Cardiac muscle cell (in vitro differentiated cells and primary cell): ENCODE data around the gene NAV2. TPM values are rescaled to one million over a fixed set of nuclear protein-coding genes. Genes with fewer than 3 reads are reported as not detected.
"Not testable (repeated sequence)": the region's sequence is repeated elsewhere in the genome, so short reads cannot be mapped to it uniquely, and the experiment has no call there.

Source experiments
- DNase-seq, 2 donors: peaks; one replicate each; pipeline versions ENCODE4 v3.0.0 to v3.0.0-alpha.2; 2010 to 2017; ENCODE audit warnings: low read depth in 1 of 2, low spot score in 1 of 2
- H3K27ac ChIP-seq: fragments of 200-600 bp; sonication (generic); 2 replicates; pipeline ENCODE4 v1.5.1; 2016
- H3K27me3 ChIP-seq: fragments of 200-600 bp; sonication (generic); 2 replicates; pipeline ENCODE4 v1.6.0; 2016; ENCODE audit warnings: control low read depth
- H3K36me3 ChIP-seq: fragments of 200-600 bp; sonication (generic); 2 replicates; pipeline ENCODE4 v1.5.1; 2016; ENCODE audit warnings: control low read depth
- H3K4me1 ChIP-seq: fragments of 200-600 bp; sonication (generic); 2 replicates; pipeline ENCODE4 v1.8.1; 2017; ENCODE audit warnings: low read depth, mild to moderate bottlenecking, mixed run types
- H3K4me3 ChIP-seq: fragments of 200-600 bp; sonication (generic); 2 replicates; pipeline ENCODE4 v1.5.1; 2016; ENCODE audit warnings: mild to moderate bottlenecking
- H3K9me3 ChIP-seq: fragments of 200-600 bp; sonication (generic); 2 replicates; pipeline ENCODE4 v1.5.1; 2017; ENCODE audit warnings: low read depth, mild to moderate bottlenecking, control low read depth
- CTCF ChIP-seq: IDR thresholded peaks from 2 replicates; pipeline ENCODE4 v1.5.1; 2012; ENCODE audit warnings: low read depth, mild to moderate bottlenecking, low read length
- polyA plus RNA-seq: library from polyadenylated mRNA; unstranded; fragments of >200 nt; fragmentation: Nextera tagmentation; extraction: Ambion mirVana; gene quantifications from 2 replicates; pipeline ENCODE4 v1.2.1, GENCODE V29; 2016
- total RNA-seq: library from RNA; depleted of rRNA; stranded (reverse); fragments of >200 nt; gene quantifications from 2 replicates; pipeline ENCODE4 v1.2.3, GENCODE V29; 2016

NAV2 gene
- total and polyA plus RNA-seq, 2 experiments from 2014 or later, result 113 to 164 TPM

GRCh38 chr11:20000351-20001134 is 287.9 kb downstream of the NAV2 start:
- DNase-seq, result peak in 1 of 2 donors; percentile 91
- no peak for TF ChIP-seq CTCF
- H3K36me3 ChIP-seq, result no peaks in the 10 kb centered on the region
- H3K4me1 ChIP-seq, result peaks cover 72% of the 10 kb centered on the region
- H3K9me3 ChIP-seq, result no peaks in the 10 kb centered on the region
- peak overlapping the region; percentile 82 for H3K27ac ChIP-seq
- H3K27me3 ChIP-seq, result no peaks in the 10 kb centered on the region
- no peak overlapping the region for H3K4me3 ChIP-seq

- H3K36me3 ChIP-seq, result no peaks in the 10 kb centered on the region
- no peak overlapping the region for H3K4me3 ChIP-seq
- H3K4me1 ChIP-seq, result peaks cover 76% of the 10 kb centered on the region
- TF ChIP-seq CTCF, result no peak
- no peak for DNase-seq
- no peaks in the 10 kb centered on the region for H3K27me3 ChIP-seq
- H3K9me3 ChIP-seq, result no peaks in the 10 kb centered on the region
- peak overlapping the region; percentile 82 for H3K27ac ChIP-seq
These were observed 289.9 kb downstream of the NAV2 start for GRCh38 chr11:20002312-20003216.

- H3K9me3 ChIP-seq, result no peaks in the 10 kb centered on the region
- peak overlapping the region; percentile 82 for H3K27ac ChIP-seq
- no peak for DNase-seq
- H3K36me3 ChIP-seq, result no peaks in the 10 kb centered on the region
- no peak overlapping the region for H3K4me3 ChIP-seq
- H3K27me3 ChIP-seq, result no peaks in the 10 kb centered on the region
- peaks cover 84% of the 10 kb centered on the region for H3K4me1 ChIP-seq
- no peak for TF ChIP-seq CTCF
These were observed 290.7 kb downstream of the NAV2 start for GRCh38 chr11:20003351-20003750.

GRCh38 chr11:20004866-20005265 is 292.2 kb downstream of the NAV2 start:
- H3K4me1 ChIP-seq, result peaks cover 92% of the 10 kb centered on the region
- H3K36me3 ChIP-seq, result no peaks in the 10 kb centered on the region
- H3K27me3 ChIP-seq, result no peaks in the 10 kb centered on the region
- H3K4me3 ChIP-seq, result no peak overlapping the region
- no peak for TF ChIP-seq CTCF
- H3K9me3 ChIP-seq, result no peaks in the 10 kb centered on the region
- H3K27ac ChIP-seq, result peak overlapping the region; percentile 31
- no peak for DNase-seq

- no peaks in the 10 kb centered on the region for H3K9me3 ChIP-seq
- DNase-seq, result no peak
- peak overlapping the region; percentile 93 for H3K27ac ChIP-seq
- H3K27me3 ChIP-seq, result no peaks in the 10 kb centered on the region
- no peak for TF ChIP-seq CTCF
- no peak overlapping the region for H3K4me3 ChIP-seq
- no peaks in the 10 kb centered on the region for H3K36me3 ChIP-seq
- H3K4me1 ChIP-seq, result peaks cover 94% of the 10 kb centered on the region
These were observed 293.1 kb downstream of the NAV2 start for GRCh38 chr11:20005747-20006146.

- Histone ChIP-seq H3K27ac (peak overlapping the region; percentile 93), H3K4me1 (peaks cover 94% of the 10 kb centered on the region)
- H3K4me3 ChIP-seq, H3K27me3 ChIP-seq, H3K36me3 ChIP-seq, H3K9me3 ChIP-seq, DNase-seq: not testable (repeated sequence)
These were observed 294.0 kb downstream of the NAV2 start for GRCh38 chr11:20006618-20007017.
